Fibroblast of villous mesenchyme (primary cell): ENCODE data around the gene CERT1. TPM values are rescaled to one million over a fixed set of nuclear protein-coding genes. Genes with fewer than 3 reads are reported as not detected.

Source experiments
- DNase-seq: peaks from one replicate; pipeline ENCODE4 v3.0.0-alpha.2; 2010; ENCODE audit warnings: low read depth
- H3K4me3 ChIP-seq: 2 replicates; pipeline ENCODE4 v1.5.1; 2011; ENCODE audit warnings: low read depth, mild to moderate bottlenecking, low read length
- CTCF ChIP-seq: IDR thresholded peaks from 2 replicates; pipeline ENCODE4 v1.5.1; 2012; ENCODE audit warnings: low read depth, mild to moderate bottlenecking, low read length; ENCODE audit not compliant: insufficient read depth
- total RNA-seq: library from RNA; depleted of rRNA; stranded (reverse); fragments of >200 nt; gene quantifications from 2 replicates; pipeline ENCODE4 v1.2.3, GENCODE V29; 2012

CERT1 gene
- total RNA-seq, 1 donor: 27.2 TPM

DNA sequence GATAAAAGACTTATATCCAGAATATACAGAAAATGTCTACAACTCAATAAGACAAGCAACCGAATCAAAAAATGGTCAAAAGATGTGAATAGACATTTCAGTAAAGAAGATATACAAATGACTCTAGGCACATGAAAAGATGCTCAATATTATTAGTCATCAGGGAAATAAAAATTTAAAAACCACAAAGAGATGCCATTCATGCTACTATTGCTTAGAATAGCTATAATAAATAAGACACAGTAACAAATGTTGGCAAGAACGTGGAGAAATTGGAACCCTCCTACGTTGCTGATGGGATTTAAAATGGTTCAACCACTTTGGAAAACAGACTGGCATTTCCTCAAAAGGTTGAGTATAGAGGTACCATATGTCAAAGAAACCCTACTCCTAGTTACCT is 40.0 kb upstream of the CERT1 start:
- no peak overlapping the region for H3K4me3 ChIP-seq
- no peak for TF ChIP-seq CTCF
- DNase-seq: peak; percentile 16

DNA sequence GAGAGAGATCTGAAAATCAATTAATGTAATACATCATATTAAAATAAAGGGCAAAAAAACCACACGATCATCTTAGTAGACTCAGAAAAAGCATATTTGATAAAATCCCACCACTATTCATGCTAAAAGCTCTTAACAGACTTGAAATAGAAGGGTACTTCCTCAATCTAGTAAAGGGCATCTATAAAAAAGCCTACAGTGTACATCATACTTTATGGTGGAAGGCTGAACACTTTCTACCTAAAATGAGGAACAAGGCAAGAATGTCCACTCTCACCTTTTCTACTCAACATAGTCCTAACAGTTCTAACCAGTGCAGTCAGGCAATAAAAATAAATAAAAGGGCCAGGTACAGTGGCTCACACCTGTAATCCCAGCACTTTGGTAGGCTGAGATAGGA is 39.2 kb upstream of the CERT1 start:
- no peak for TF ChIP-seq CTCF
- no peak for DNase-seq
- no peak overlapping the region for H3K4me3 ChIP-seq

GRCh38 chr5:75547812-75548211 is 36.4 kb upstream of the CERT1 start:
- H3K4me3 ChIP-seq: no peak overlapping the region
- no peak for DNase-seq
- TF ChIP-seq CTCF: no peak

DNA sequence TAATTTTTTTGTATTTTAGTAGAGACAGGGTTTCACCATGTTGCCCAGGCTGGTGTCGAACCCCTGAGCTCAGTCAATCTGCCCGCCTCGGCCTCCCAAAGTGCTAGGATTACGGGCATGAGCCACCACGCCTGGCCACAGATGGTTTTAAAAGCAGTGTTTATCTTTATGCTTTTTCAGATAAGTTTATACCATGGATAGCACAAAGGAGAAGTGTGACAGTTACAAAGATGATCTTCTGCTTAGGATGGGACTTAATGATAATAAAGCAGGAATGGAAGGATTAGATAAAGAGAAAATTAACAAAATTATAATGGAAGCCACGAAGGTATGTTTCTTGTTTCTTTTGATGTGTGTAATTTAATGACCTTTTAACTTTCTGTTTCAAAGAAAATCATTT is 35.4 kb upstream of the CERT1 start:
- no peak for TF ChIP-seq CTCF
- no peak overlapping the region for H3K4me3 ChIP-seq
- no peak for DNase-seq

- DNase-seq: no peak
Measured at GRCh38 chr5:75545131-75545530, 33.7 kb upstream of the CERT1 start.

GRCh38 chr5:75538211-75538610 is 26.8 kb upstream of the CERT1 start:
- no peak overlapping the region for H3K4me3 ChIP-seq
- DNase-seq: peak; percentile 24
- no peak for TF ChIP-seq CTCF

More at GRCh38 chr5:75545131-75545530, 33.7 kb upstream of the CERT1 start:
- TF ChIP-seq CTCF: no peak
- H3K4me3 ChIP-seq: no peak overlapping the region

DNA sequence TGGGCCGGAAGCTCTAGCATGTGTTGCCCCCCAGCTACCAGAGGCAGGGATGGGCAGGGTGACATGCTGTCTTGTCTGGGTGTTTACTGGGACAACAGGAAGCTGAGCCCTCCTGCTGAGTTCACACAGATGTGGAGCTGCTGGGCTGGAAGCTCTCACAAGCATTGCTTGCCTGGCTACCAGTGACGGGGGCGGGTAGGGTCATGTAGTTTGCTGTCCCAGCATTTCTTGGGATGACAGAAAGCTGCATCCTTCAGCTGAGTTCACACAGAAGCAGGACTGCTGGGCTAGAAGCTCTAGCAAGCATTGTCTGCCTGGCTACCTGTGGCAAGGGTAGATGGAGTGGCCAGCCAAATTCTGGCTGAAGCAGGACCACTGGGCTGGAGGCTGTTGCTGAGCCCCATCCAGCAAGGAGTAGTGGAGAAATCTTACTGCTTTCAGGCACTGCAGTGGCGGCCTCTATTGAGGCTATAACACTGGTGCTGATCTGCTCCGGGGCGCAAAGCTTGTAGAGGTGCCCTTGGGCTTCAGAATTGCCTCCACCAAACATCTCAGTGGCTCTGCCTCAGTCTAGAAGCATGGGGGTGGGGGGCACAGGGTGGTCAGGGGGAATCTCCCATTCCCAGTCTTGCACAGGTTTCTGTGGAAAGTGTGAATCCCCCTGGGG is 25.4 kb upstream of the CERT1 start:
- H3K4me3 ChIP-seq: no peak overlapping the region
- TF ChIP-seq CTCF: no peak
- no peak for DNase-seq
